Esophagus muscularis mucosa (tissue), 3 donors: Measurements from ENCODE around the gene IGSF5.

Source experiments
- CTCF ChIP-seq, 3 experiments: fragments of 200-600 bp in 2 of 3; fragments of 450-650 bp in 1 of 3; sonication (generic) in 2 of 3; IDR thresholded peaks; one replicate each; pipeline ENCODE4 v1.5.1; 2017 to 2019; ENCODE audit warnings: antibody characterized with exemption in 3 of 3, mild to moderate bottlenecking in 2 of 3, moderate library complexity in 1 of 3
- POLR2A ChIP-seq: fragments of 450-650 bp; IDR thresholded peaks from one replicate; pipeline ENCODE4 v1.6.1; 2017; ENCODE audit warnings: antibody characterized with exemption, moderate library complexity, mild to moderate bottlenecking, low read depth
- POLR2AphosphoS5 ChIP-seq, 2 donors: sonication (generic); formaldehyde crosslinking; IDR thresholded peaks; one replicate each; pipeline ENCODE4 v1.6.1; 2017; ENCODE audit warnings: antibody characterized with exemption in 2 of 2

GRCh38 chr21:39842741-39843459, 97.9 kb downstream of the IGSF5 start:
- TF ChIP-seq CTCF (IDR thresholded peaks at IDR 0.05) = no peak
- TF ChIP-seq POLR2AphosphoS5 (IDR thresholded peaks at IDR 0.05) = no peak
- no peak for TF ChIP-seq POLR2A
